Stimulated activated CD4-positive, alpha-beta T cell treated with anti-CD3 and anti-CD28 coated beads, Interleukin-4, amount 100 ng/mL, for 1 hour (primary cell): Measurements from ENCODE around the gene TMEM209.
"Not testable (repeated sequence)": the region's sequence is repeated elsewhere in the genome, so short reads cannot be mapped to it uniquely, and the experiment has no call there.

Experiments
- DNase-seq: peaks from one replicate; pipeline ENCODE4 v3.0.0-alpha.2; 2020

TMEM209 gene

GRCh38 chr7:130157700-130158099, 47.5 kb downstream of the TMEM209 start:
- no peak for DNase-seq

GRCh38 chr7:130156140-130156539, 49.1 kb downstream of the TMEM209 start:
- DNase-seq: no peak

- DNase-seq: no peak
Observed at GRCh38 chr7:130154501-130155317, 50.5 kb downstream of the TMEM209 start.

GRCh38 chr7:130154131-130154500, 51.1 kb downstream of the TMEM209 start:
- DNase-seq: no peak

GRCh38 chr7:130153211-130153908, 51.8 kb downstream of the TMEM209 start:
- no peak for DNase-seq

- no peak for DNase-seq
Observed at GRCh38 chr7:130152493-130153210, 52.6 kb downstream of the TMEM209 start.

- no peak for DNase-seq
Observed at GRCh38 chr7:130151591-130152492, 53.4 kb downstream of the TMEM209 start.

- no peak for DNase-seq
Observed at GRCh38 chr7:130150587-130150986, 54.6 kb downstream of the TMEM209 start.

- DNase-seq: no peak
Observed at GRCh38 chr7:130149281-130150139, 55.7 kb downstream of the TMEM209 start.

- no peak for DNase-seq
Observed at GRCh38 chr7:130148561-130148960, 56.6 kb downstream of the TMEM209 start.

- no peak for DNase-seq
Observed at GRCh38 chr7:130147710-130148325, 57.4 kb downstream of the TMEM209 start.

- no peak for DNase-seq
Observed at GRCh38 chr7:130146693-130147405, 58.4 kb downstream of the TMEM209 start.

- DNase-seq: not testable (repeated sequence)
Observed at GRCh38 chr7:130146142-130146541, 59.1 kb downstream of the TMEM209 start.

GRCh38 chr7:130145424-130146100, 59.6 kb downstream of the TMEM209 start:
- DNase-seq: no peak

- DNase-seq: no peak
Observed at GRCh38 chr7:130144312-130145171, 60.7 kb downstream of the TMEM209 start.

- DNase-seq: no peak
Observed at GRCh38 chr7:130143986-130144311, 61.3 kb downstream of the TMEM209 start.

- DNase-seq: no peak
Observed at GRCh38 chr7:130143334-130143732, 61.9 kb downstream of the TMEM209 start.

- DNase-seq: no peak
Observed at GRCh38 chr7:130142654-130143333, 62.4 kb downstream of the TMEM209 start.
